Muscle of arm (tissue), 12 donors: ENCODE measurements around the gene ZNF574. TPM values are rescaled to one million over a fixed set of nuclear protein-coding genes. Genes with fewer than 3 reads are reported as not detected.

Source experiments
- DNase-seq: peaks from one replicate; pipeline ENCODE4 v3.0.0-alpha.2; 2013
- polyA plus RNA-seq, 12 donors: library from polyadenylated mRNA; unstranded; fragments of 120-200 nt; gene quantifications; one replicate each; pipeline ENCODE4 v1.2.1, GENCODE V29; 2013; ENCODE audit not compliant: insufficient read length in 12 of 12

The ZNF574 gene
- polyA plus RNA-seq, 12 donors, result 7.2 to 13.3 (median 9.2) TPM; not detected in 1

DNA sequence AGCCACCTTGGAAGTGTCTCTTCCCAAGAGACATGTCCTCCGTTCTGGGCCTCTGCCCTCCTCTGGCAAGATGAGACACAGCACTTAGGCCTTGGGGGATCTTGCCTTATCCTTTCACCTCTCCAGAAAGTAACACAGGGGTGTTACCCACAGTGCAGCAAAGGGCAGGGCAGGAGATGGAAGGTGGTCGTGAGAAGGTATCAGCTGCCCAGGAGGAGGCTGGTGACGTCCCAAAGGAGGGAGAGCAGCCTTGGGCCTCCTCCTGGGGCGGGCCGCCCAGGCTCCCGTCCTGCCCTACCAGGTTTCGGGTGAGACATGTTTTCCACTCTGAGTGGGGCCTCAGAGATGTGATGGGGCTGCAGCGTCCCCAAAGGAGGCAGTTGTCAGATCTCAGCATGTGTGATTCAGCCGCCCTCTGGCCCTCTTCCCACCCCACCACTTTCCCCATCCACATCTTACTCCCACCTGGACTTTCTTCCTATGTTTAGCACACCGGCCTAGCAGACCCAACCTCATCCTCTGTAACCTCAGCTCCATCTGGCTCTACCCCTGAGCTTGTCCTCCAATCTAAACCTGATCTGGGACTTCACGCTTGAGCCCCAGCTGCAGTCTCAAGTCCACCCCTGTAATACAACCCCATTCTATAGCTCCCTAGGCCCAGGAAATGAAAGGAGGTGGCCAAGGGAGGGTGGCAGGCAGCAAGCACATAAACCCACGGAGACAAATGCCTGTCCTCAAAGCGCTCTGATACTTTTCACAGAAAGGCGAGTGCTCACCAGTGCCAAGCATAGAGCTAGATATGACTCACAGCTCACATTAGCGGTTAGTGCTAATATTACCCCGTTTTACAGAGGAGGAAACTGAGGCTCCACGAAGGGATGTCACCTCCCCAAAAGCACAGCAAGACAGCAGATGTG is 47.0 kb downstream of the ZNF574 start:
- no peak for DNase-seq

DNA sequence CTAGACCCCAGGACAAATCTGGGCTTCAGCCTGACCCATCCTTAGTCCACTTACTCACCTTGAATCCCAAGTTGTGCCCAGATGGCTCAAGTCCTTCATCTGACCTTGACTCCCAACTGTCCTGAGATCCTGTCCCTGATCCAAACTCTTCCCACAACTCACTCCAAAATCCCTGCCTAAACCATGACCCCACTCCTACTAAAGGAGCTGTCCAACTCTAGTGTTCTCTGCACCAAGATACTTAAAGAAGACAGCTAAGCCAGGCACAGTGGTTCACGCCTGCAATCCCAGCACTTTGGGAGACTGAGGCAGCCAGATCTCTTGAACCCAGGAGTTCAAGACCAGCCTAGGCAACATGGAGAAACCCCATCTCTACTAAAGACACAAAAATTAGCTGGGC is 47.8 kb downstream of the ZNF574 start:
- DNase-seq, result no peak

GRCh38 chr19:42124386-42124901 is 48.5 kb downstream of the ZNF574 start:
- DNase-seq, result no peak

DNA sequence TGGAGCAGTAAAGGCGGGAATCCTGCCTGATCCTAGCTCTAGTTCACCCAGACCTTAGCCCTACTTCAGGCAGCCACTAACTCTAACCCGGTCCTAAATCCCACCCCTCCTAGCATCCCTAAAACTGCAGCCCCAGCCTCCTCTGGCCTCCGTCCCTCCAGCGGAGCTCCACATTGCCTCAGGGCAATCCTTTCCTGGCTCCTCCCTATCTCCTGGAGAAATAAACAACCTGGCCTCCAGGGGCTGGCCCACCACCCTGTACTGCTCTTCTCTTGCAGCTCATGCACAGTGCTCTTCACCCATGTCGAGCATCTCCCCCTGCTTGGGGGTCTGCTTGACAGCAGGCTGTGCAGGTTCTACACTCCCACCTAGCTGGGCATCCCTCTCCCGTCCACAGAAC is 49.6 kb downstream of the ZNF574 start:
- no peak for DNase-seq

GRCh38 chr19:42126574-42126973 is 50.6 kb downstream of the ZNF574 start:
- DNase-seq, result no peak

GRCh38 chr19:42129399-42130253 is 53.7 kb downstream of the ZNF574 start:
- peak; percentile 37 for DNase-seq

GRCh38 chr19:42130254-42130573 is 54.2 kb downstream of the ZNF574 start:
- no peak for DNase-seq

Other genes with a start within 250 kb of the ZNF574 start
- not detected for gene LYPD4, start 231.5 kb upstream of the ZNF574 start, polyA plus RNA-seq
- not detected for gene DMRTC2, start 231.1 kb upstream of the ZNF574 start, polyA plus RNA-seq
- 1,000 to 10,000 TPM in 11 of 12 donors, not detected in 1; 1,642 to 2,436 (median 1,937) TPM for gene RPS19, start 215.9 kb upstream of the ZNF574 start, polyA plus RNA-seq
- gene CD79A, start 198.9 kb upstream of the ZNF574 start, polyA plus RNA-seq, result 1 to 10 TPM in 1 of 12 donors, under 1 TPM in 9, not detected in 2; 0.48 to 9.8 (median 0.73) TPM
- 100 to 1,000 TPM in 2 of 12 donors, 10 to 100 TPM in 9, not detected in 1; 28.7 to 116 (median 35.3) TPM for gene ARHGEF1, start 193.0 kb upstream of the ZNF574 start, polyA plus RNA-seq
- under 1 TPM in 8 of 12 donors, not detected in 4; 0.08 to 0.18 (median 0.11) TPM for gene ERFL, start 147.7 kb upstream of the ZNF574 start, polyA plus RNA-seq
- 100 to 1,000 TPM in 1 of 12 donors, 10 to 100 TPM in 10, not detected in 1; 39.4 to 104 (median 56.4) TPM for gene RABAC1, start 116.8 kb upstream of the ZNF574 start, polyA plus RNA-seq
- gene ATP1A3, start 81.9 kb upstream of the ZNF574 start, polyA plus RNA-seq, result 10 to 100 TPM in 1 of 12 donors, 1 to 10 TPM in 1, under 1 TPM in 9, not detected in 1; 0.30 to 16.6 (median 0.59) TPM
- gene GRIK5, start 6.0 kb upstream of the ZNF574 start, polyA plus RNA-seq, result 10 to 100 TPM in 1 of 12 donors, 1 to 10 TPM in 10, not detected in 1; 1.7 to 10.3 (median 3.2) TPM
- gene POU2F2, start 56.3 kb downstream of the ZNF574 start, polyA plus RNA-seq, result 1 to 10 TPM in 10 of 12 donors, under 1 TPM in 1, not detected in 1; 0.92 to 6.1 (median 1.4) TPM
- gene DEDD2, start 141.5 kb downstream of the ZNF574 start, polyA plus RNA-seq, result 10 to 100 TPM in 9 of 12 donors, 1 to 10 TPM in 1, not detected in 2; 9.9 to 17.4 (median 12.0) TPM
- gene ZNF526, start 144.1 kb downstream of the ZNF574 start, polyA plus RNA-seq, result 1 to 10 TPM in 11 of 12 donors, not detected in 1; 4.5 to 8.4 (median 6.8) TPM
- 10 to 100 TPM in 11 of 12 donors, not detected in 1; 36.1 to 84.0 (median 42.9) TPM for gene GSK3A, start 166.4 kb downstream of the ZNF574 start, polyA plus RNA-seq
- 10 to 100 TPM in 11 of 12 donors, not detected in 1; 27.1 to 66.4 (median 32.7) TPM for gene ERF, start 179.0 kb downstream of the ZNF574 start, polyA plus RNA-seq
- 10 to 100 TPM in 11 of 12 donors, not detected in 1; 25.3 to 66.6 (median 31.6) TPM for gene CIC, start 193.1 kb downstream of the ZNF574 start, polyA plus RNA-seq
- 1 to 10 TPM in 2 of 12 donors, under 1 TPM in 8, not detected in 2; 0.34 to 1.8 (median 0.62) TPM for gene PRR19, start 226.0 kb downstream of the ZNF574 start, polyA plus RNA-seq
- 10 to 100 TPM in 11 of 12 donors, not detected in 1; 20.2 to 37.1 (median 28.1) TPM for gene PAFAH1B3, start 226.5 kb downstream of the ZNF574 start, polyA plus RNA-seq
- under 1 TPM in 10 of 12 donors, not detected in 2; 0.12 to 0.56 (median 0.26) TPM for gene TMEM145, start 237.1 kb downstream of the ZNF574 start, polyA plus RNA-seq
- 10 to 100 TPM in 11 of 12 donors, not detected in 1; 19.3 to 31.5 (median 23.5) TPM for gene MEGF8, start 249.5 kb downstream of the ZNF574 start, polyA plus RNA-seq